Adipocyte (in vitro differentiated cells): ENCODE data around the gene REEP3.

Source experiments
- DNase-seq: peaks from one replicate; pipeline ENCODE4 v3.0.0-alpha.2; 2015; ENCODE audit warnings: low read depth
- H3K27me3 ChIP-seq: replicated peaks from 2 replicates; pipeline ENCODE4 v1.7.0; 2013; ENCODE audit warnings: mild to moderate bottlenecking, low read length, moderate library complexity; ENCODE audit not compliant: control insufficient read depth, insufficient read depth
- H3K36me3 ChIP-seq: 2 replicates; pipeline ENCODE4 v1.7.0; 2013; ENCODE audit warnings: low read length, mild to moderate bottlenecking, moderate library complexity; ENCODE audit not compliant: control insufficient read depth, insufficient read depth, severe bottlenecking
- H3K4me1 ChIP-seq: 2 replicates; pipeline ENCODE4 v1.7.0; 2013; ENCODE audit warnings: mild to moderate bottlenecking, low read length, moderate library complexity; ENCODE audit not compliant: control insufficient read depth, insufficient read depth
- H3K4me3 ChIP-seq: 2 replicates; pipeline ENCODE4 v1.7.0; 2013; ENCODE audit warnings: mild to moderate bottlenecking, low read length, moderate library complexity
- H3K9ac ChIP-seq: 2 replicates; pipeline ENCODE4 v1.7.0; 2013; ENCODE audit warnings: mild to moderate bottlenecking, low read length, moderate library complexity
- H3K9me3 ChIP-seq: 2 replicates; pipeline ENCODE4 v1.7.0; 2013; ENCODE audit warnings: mild to moderate bottlenecking, low read length, moderate library complexity; ENCODE audit not compliant: control insufficient read depth

Gene REEP3

DNA sequence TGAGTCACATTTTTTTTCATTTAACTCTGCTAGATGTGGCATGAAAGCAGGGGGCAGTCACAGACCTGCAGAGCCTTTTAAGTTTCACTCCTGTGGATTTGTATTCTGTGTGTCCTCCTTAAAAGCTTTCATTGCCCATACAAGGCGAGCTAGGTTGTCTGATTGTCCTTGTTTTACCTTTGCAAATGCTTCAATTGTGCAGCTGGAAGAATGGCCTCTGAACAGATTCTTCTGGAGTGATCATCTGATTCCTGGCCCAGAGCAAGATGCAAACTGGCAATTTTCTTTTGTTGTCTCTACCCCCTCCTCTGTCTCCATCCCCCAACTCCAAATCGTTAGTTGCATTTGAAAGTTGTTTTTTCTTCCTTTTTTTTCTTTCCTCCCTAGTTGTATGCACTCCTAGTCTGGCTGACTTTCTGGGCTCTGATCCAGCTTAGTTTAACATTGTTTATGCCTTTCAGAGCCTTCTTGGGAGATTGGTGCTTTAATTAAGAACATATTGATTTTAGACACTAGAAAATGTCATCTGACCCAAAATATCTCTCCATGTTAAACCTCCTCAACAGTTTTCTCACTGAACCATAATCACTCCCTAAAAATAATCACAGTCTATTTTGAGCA, 150.2 kb downstream of the REEP3 start:
- no peaks in the 10 kb centered on the region for H3K9me3 ChIP-seq
- H3K27me3 ChIP-seq: no peaks in the 10 kb centered on the region
- DNase-seq: peak; percentile 93
- H3K4me3 ChIP-seq: no peak overlapping the region
- no peaks in the 10 kb centered on the region for H3K36me3 ChIP-seq
- peak overlapping the region; percentile 45 for H3K9ac ChIP-seq
- peaks cover 58% of the 10 kb centered on the region for H3K4me1 ChIP-seq

DNA sequence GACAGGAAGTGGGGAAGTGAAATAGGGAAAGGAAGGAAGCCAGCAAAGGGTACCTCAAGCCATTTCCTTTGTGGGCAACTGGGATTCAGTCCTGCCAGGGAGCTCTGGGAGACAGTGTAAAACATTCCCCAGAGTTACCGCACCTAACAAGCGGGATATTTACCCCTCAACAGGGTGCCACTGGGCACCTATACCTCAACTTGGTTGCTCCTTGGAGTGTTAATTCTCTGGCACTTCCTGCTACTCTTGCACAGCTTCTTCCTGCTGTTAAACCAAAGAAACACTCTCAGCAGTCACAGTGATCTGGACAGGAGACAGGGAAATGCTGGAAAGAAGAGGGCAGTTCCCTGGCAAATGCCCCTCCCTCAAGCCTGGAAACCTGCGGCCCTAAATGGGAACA, 151.3 kb downstream of the REEP3 start:
- peaks cover 50% of the 10 kb centered on the region for H3K4me1 ChIP-seq
- DNase-seq: no peak
- no peaks in the 10 kb centered on the region for H3K9me3 ChIP-seq
- no peak overlapping the region for H3K9ac ChIP-seq
- H3K4me3 ChIP-seq: no peak overlapping the region
- no peaks in the 10 kb centered on the region for H3K36me3 ChIP-seq
- no peaks in the 10 kb centered on the region for H3K27me3 ChIP-seq

DNA sequence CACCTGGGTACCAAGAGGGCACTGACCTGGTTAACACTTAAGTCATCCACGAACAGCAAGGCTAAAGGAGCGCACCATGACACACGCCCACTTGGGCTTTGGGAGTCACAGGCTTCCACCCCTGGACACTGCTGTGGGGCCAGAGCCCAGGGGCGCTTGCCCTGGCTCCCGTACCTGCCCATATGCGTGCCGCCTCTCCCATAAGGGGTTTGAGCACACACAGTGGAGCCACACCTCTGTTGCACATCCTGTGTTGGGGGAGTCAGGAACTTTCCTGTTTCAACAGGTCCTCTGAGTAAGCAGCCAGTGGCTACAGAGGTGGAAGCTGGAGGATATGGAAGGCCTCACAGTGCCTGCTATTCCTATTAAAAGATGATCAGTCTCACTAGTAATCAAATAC, 152.0 kb downstream of the REEP3 start:
- Histone ChIP-seq H3K9me3 (no peaks in the 10 kb centered on the region), H3K36me3 (no peaks in the 10 kb centered on the region), H3K27me3 (no peaks in the 10 kb centered on the region), H3K4me1 (peaks cover 42% of the 10 kb centered on the region), H3K4me3 (no peak overlapping the region), H3K9ac (no peak overlapping the region)
- no peak for DNase-seq

DNA sequence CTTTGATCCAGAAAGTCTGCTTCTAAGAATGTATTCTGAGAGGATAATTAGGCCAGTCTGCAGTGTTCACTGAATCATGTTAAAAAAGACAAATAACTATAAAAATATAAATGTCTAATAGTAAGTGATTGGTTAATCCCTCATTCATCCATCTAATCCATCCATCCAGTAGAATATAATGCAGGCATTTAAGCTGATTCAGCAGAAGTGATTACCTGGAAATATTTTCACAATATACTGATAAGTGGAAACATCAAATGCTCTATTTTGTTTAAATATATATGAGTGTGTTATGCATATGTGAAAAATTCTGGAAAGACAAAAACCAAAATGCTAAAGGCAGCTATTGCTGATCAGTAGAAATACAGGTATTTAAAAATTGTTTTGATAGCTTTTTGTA, 152.6 kb downstream of the REEP3 start:
- Histone ChIP-seq H3K9me3 (no peaks in the 10 kb centered on the region), H3K27me3 (no peaks in the 10 kb centered on the region), H3K4me1 (peaks cover 42% of the 10 kb centered on the region), H3K36me3 (no peaks in the 10 kb centered on the region), H3K9ac (no peak overlapping the region), H3K4me3 (no peak overlapping the region)
- no peak for DNase-seq
